ENCODE results near the gene MC2R. TPM values are rescaled to one million over a fixed set of nuclear protein-coding genes. Genes with fewer than 3 reads are reported as not detected.

MC2R gene
- total RNA-seq, 2 donors from 2014 or later = not detected

DNA sequence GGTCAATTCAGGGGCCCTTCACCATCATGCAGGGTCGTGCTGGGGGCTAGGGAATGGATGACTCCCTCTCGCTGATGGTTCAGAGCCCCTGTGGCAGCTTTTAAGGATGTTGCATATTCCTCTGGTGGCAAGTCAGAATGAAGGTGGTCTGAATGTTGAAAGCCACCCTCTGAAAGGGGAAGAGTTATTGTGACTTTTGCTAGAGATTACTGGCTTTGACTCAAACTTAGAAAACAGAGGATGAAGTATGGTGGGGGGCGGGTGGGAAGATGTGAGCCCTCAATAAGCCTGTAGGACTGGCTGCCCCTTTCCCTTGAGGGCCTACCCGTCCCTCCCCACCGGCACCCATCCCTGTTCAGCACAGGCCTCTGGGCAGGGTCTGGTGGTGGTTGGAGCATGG lies 23.2 kb downstream of the MC2R start:
- Histone ChIP-seq H3K9me3 (no peaks in the 10 kb centered on the region), H3K27me3 (no peaks in the 10 kb centered on the region), H3K4me1 (no peaks in the 10 kb centered on the region), H3K36me3 (no peaks in the 10 kb centered on the region), H3K4me3 (no peak overlapping the region), H3K27ac (no peak overlapping the region)
- TF ChIP-seq, protein P1, sequence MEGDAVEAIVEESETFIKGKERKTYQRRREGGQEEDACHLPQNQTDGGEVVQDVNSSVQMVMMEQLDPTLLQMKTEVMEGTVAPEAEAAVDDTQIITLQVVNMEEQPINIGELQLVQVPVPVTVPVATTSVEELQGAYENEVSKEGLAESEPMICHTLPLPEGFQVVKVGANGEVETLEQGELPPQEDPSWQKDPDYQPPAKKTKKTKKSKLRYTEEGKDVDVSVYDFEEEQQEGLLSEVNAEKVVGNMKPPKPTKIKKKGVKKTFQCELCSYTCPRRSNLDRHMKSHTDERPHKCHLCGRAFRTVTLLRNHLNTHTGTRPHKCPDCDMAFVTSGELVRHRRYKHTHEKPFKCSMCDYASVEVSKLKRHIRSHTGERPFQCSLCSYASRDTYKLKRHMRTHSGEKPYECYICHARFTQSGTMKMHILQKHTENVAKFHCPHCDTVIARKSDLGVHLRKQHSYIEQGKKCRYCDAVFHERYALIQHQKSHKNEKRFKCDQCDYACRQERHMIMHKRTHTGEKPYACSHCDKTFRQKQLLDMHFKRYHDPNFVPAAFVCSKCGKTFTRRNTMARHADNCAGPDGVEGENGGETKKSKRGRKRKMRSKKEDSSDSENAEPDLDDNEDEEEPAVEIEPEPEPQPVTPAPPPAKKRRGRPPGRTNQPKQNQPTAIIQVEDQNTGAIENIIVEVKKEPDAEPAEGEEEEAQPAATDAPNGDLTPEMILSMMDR (IDR thresholded peaks at IDR 0.05) = no peak
- no peak for DNase-seq (ENCODE audit: low spot score)

DNA sequence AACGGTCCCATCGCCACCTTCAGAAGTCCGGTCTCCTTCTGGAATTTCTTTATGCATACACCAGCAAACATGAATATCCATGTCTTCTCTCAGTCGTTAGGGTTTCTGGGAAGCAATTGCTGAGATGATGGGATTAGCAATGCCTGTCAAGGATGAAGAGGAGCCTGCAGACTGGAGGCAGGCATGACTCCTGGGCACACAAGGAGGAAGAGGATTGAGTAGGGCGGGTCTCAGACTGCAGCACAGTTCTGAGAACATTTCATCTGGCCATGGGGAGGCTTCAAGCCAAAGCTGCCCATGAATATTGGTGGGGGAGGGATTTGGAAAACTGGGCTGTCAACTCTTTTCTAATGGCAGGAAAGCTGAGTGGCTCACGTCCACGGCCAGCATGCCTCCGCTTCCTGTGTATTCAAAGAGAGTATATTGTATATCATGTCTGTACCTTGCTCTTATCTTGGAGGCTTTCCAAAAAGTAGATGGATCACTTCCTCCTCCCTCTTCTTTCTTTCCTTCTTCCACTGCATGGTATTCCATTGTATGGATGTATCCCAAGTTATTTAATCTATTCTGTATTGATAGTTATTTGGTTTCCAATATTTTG lies 24.5 kb downstream of the MC2R start:
- no peak for DNase-seq (ENCODE audit: low spot score)
- TF ChIP-seq, protein P1 (IDR thresholded peaks at IDR 0.05) = no peak
- H3K27me3 ChIP-seq = no peaks in the 10 kb centered on the region

DNA sequence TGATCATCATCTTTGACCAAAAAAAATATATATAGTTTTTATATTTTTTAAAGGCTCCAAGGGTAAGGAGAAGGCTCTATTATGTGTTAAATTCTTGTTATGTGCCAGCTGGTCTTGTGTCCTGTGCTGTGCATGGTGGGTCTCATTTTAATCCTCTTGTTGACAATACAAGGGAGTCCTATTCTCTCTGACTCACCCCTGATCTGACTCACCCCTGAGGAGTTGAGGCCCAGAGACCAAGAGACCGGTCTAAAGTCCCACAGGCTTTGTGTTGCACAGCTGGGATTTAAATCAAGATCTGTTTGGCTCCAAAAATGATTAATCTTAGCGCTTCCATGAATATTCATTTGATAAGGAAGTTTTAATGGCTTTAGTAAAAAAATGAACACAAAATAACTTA lies 25.7 kb downstream of the MC2R start:
- H3K27ac ChIP-seq = no peak overlapping the region
- no peaks in the 10 kb centered on the region for H3K36me3 ChIP-seq
- H3K27me3 ChIP-seq = no peaks in the 10 kb centered on the region
- TF ChIP-seq, protein P1 (IDR thresholded peaks at IDR 0.05) = no peak
- DNase-seq (ENCODE audit: low spot score) = no peak
- H3K4me1 ChIP-seq = no peaks in the 10 kb centered on the region
- no peak overlapping the region for H3K4me3 ChIP-seq
- H3K9me3 ChIP-seq = no peaks in the 10 kb centered on the region

More for the DNA sequence above, 24.5 kb downstream of the MC2R start:
- Histone ChIP-seq H3K9me3 (no peaks in the 10 kb centered on the region), H3K4me1 (no peaks in the 10 kb centered on the region), H3K4me3 (no peak overlapping the region), H3K36me3 (no peaks in the 10 kb centered on the region), H3K27ac (no peak overlapping the region)

GRCh38 chr18:13888191-13888716 lies 27.1 kb downstream of the MC2R start:
- H3K4me3 ChIP-seq = no peak overlapping the region
- H3K27ac ChIP-seq = no peak overlapping the region
- no peaks in the 10 kb centered on the region for H3K4me1 ChIP-seq
- DNase-seq (ENCODE audit: low spot score) = no peak
- no peaks in the 10 kb centered on the region for H3K9me3 ChIP-seq
- TF ChIP-seq, protein P1 (IDR thresholded peaks at IDR 0.05) = no peak
- H3K36me3 ChIP-seq = no peaks in the 10 kb centered on the region
- no peaks in the 10 kb centered on the region for H3K27me3 ChIP-seq

GRCh38 chr18:13885009-13885408 lies 30.3 kb downstream of the MC2R start:
- Histone ChIP-seq H3K9me3 (no peaks in the 10 kb centered on the region), H3K4me1 (no peaks in the 10 kb centered on the region), H3K36me3 (no peaks in the 10 kb centered on the region), H3K27ac (no peak overlapping the region), H3K4me3 (no peak overlapping the region), H3K27me3 (no peaks in the 10 kb centered on the region)
- TF ChIP-seq, protein P1 (IDR thresholded peaks at IDR 0.05) = no peak
- DNase-seq (ENCODE audit: low spot score) = no peak

DNA sequence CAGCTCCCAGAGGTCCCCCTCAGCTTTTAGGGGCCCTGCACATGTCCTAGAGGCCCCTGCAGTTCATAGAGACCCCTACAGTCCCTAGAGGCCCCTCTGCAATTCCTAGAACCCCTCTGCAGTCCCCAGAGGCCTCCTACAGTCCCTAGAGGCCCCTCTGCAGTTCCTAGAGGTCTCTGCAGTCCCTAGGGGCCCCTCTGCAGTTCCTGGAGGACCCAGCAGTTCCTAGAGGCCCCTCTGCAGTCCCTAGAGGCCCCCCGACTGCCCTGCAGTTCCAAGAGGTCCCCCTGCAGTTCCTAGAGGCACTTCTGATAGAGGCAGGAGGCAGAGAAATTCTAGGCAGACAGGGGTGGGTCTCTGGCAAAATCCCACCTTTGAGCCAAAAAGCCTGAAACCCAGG lies 35.4 kb downstream of the MC2R start:
- Histone ChIP-seq H3K9me3 (no peaks in the 10 kb centered on the region), H3K4me3 (no peak overlapping the region), H3K27me3 (no peaks in the 10 kb centered on the region), H3K27ac (no peak overlapping the region), H3K4me1 (no peaks in the 10 kb centered on the region), H3K36me3 (no peaks in the 10 kb centered on the region)
- TF ChIP-seq, protein P1 (IDR thresholded peaks at IDR 0.05) = no peak
- no peak for DNase-seq (ENCODE audit: low spot score)
